ENCODE results near the gene ADCY4. TPM values are rescaled to one million over a fixed set of nuclear protein-coding genes. Genes with fewer than 3 reads are reported as not detected.

ADCY4 gene
- total and polyA plus RNA-seq, 2 of the 13 experiments (the other 11 are each of a cell fraction or from before 2014, with no cell fraction given) = 0.03 TPM; not detected in 1

- TF ChIP-seq ZNF280B (CRISPR knock-in tag; IDR thresholded peaks at IDR 0.05; ENCODE audit: borderline replicate concordance) (no peak), RCOR2 (CRISPR knock-in tag; IDR thresholded peaks at IDR 0.05) (peak; percentile 44; the same call in 1 of the 2 replicates), SP5 (CRISPR knock-in tag; IDR thresholded peaks at IDR 0.05; ENCODE audit: borderline replicate concordance, low read depth) (no peak), ZKSCAN8 (CRISPR knock-in tag; IDR thresholded peaks at IDR 0.05; ENCODE audit: borderline replicate concordance) (peak; percentile 62; the same call in 1 of the 2 replicates), ZNF670 (CRISPR knock-in tag; IDR thresholded peaks at IDR 0.05; ENCODE audit: borderline replicate concordance) (0 out of 2 replicates have a peak, but pooled peaks have one; percentile 50), ESRRA (CRISPR knock-in tag; IDR thresholded peaks at IDR 0.05; ENCODE audit: low read depth) (peak; percentile 48; the same call in 1 of the 2 replicates), WIZ (CRISPR knock-in tag; IDR thresholded peaks at IDR 0.05) (0 out of 2 replicates have a peak, but pooled peaks have one; percentile 76), ZNF543 (CRISPR knock-in tag; IDR thresholded peaks at IDR 0.05) (no peak), ZNF24 (IDR thresholded peaks at IDR 0.05) (peak; percentile 80; the same call in 1 of the 2 replicates), ZNF512 (CRISPR knock-in tag; IDR thresholded peaks at IDR 0.05) (no peak), HNF1B (CRISPR knock-in tag; IDR thresholded peaks at IDR 0.05) (0 out of 2 replicates have a peak, but pooled peaks have one; percentile 27), ZBTB39 (CRISPR knock-in tag; IDR thresholded peaks at IDR 0.05) (no peak), TEF (CRISPR knock-in tag; IDR thresholded peaks at IDR 0.05) (no peak), KDM6A (CRISPR knock-in tag; IDR thresholded peaks at IDR 0.05; ENCODE audit: low read depth) (0 out of 2 replicates have a peak, but pooled peaks have one; percentile 41), MBNL3 (CRISPR knock-in tag; conservative IDR thresholded peaks at IDR 0.05) (no peak)
Observed at GRCh38 chr14:24343795-24344660, 9.2 kb upstream of the ADCY4 start (continued).

Measured in HepG2 (cell line).